ENCODE measurements around the gene ZNF26. TPM values are rescaled to one million over a fixed set of nuclear protein-coding genes. Genes with fewer than 3 reads are reported as not detected.

Gene ZNF26
- total RNA-seq, 1 donor from 2014 or later: 11.8 TPM

DNA sequence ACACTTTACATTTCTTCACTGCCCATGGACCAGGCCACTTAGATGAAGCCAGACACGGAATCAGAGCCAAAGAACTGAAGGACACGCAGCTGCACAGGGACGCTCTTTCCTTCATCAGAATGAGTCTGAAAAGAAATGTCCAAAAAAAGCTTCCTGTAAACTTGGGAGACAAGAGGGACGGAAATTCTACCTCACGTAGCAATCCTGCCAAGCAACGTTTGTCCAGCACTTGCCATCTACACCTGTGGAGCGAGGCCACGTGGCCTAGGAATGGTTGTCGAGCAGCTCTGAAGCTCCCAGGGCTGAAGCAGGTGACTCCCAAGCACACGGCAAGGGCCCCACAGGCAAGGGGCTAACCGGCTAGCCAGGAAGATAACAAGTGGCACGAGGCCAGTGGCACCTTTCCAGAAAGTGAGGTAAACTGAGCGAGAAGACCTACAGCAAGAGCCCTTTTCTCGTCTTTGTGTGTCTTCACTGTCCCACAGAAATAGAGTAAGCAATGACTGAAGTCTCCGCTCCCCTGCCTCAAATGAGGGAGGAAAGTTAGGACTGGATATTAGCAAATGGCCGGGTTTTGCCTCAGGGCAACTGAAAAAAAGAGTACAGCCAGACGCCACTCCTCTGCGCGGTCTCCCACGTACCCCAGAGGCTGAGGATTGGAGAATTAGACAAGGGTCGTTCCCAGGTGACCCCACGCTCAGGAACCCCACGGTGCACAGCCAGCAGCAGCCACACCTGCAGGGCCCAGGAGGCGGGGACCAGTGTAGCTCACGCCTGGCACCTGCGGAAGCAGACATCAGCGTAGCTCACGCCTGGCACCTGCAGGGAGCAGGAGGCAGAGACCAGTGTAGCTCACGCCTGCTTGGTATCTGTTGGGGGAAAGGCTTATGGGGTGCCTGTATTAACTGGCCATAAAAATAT is 37.8 kb upstream of the ZNF26 start:
- H3K27me3 ChIP-seq: no peaks in the 10 kb centered on the region
- DNase-seq (ENCODE audit: extremely low spot score in 2 of 2): no peak
- H3K4me3 ChIP-seq: no peak overlapping the region
- peaks cover 79% of the 10 kb centered on the region for H3K9me3 ChIP-seq
- TF ChIP-seq POLR2AphosphoS5 (IDR thresholded peaks at IDR 0.05; ENCODE audit: insufficient read depth in 1 of 2, low read depth in 1 of 2) (no peak), POLR2A (IDR thresholded peaks at IDR 0.05) (no peak), CTCF (IDR thresholded peaks at IDR 0.05) (no peak)
- H3K36me3 ChIP-seq: peaks cover 0 to 88% of the 10 kb centered on the region in 2 donors
- H3K27ac ChIP-seq: no peak overlapping the region
- no peaks in the 10 kb centered on the region for H3K4me1 ChIP-seq
- intact Hi-C loops (cut with DNase I): no loop called here

GRCh38 chr12:132949936-132950837 is 36.0 kb upstream of the ZNF26 start:
- TF ChIP-seq POLR2AphosphoS5 (IDR thresholded peaks at IDR 0.05; ENCODE audit: insufficient read depth in 1 of 2, low read depth in 1 of 2): no peak
- TF ChIP-seq POLR2A (IDR thresholded peaks at IDR 0.05): no peak
- TF ChIP-seq CTCF (IDR thresholded peaks at IDR 0.05): no peak
- no peak for DNase-seq (ENCODE audit: extremely low spot score in 2 of 2)
- Histone ChIP-seq H3K4me3 (no peak overlapping the region), H3K9me3 (peaks cover 66% of the 10 kb centered on the region), H3K27ac (no peak overlapping the region), H3K27me3 (no peaks in the 10 kb centered on the region), H3K4me1 (peaks cover 9% of the 10 kb centered on the region), H3K36me3 (peaks cover 0 to 70% of the 10 kb centered on the region in 2 donors)
- intact Hi-C loops (cut with DNase I): no loop called here

- peaks cover 62% of the 10 kb centered on the region for H3K9me3 ChIP-seq
- intact Hi-C loops (cut with DNase I): no loop called here
Measured at GRCh38 chr12:132950844-132951535, 35.2 kb upstream of the ZNF26 start.

DNA sequence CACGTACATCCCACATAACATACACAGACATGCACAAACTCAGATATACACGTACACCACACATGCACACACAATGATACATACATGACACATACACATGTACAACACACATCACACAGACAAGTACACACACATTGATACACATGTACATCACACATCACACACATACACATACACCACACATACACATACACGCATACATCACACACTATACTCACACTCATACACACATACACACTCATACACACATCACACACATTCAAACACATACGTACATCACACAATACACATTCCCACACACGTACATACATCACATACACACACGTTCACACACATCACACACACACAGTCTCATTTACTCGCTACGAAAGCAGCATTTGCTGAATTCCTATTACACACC is 34.5 kb upstream of the ZNF26 start:
- H3K36me3 ChIP-seq: peaks cover 0 to 56% of the 10 kb centered on the region in 2 donors
- TF ChIP-seq POLR2A (IDR thresholded peaks at IDR 0.05) (no peak), CTCF (IDR thresholded peaks at IDR 0.05) (no peak), POLR2AphosphoS5 (IDR thresholded peaks at IDR 0.05; ENCODE audit: insufficient read depth in 1 of 2, low read depth in 1 of 2) (no peak)
- no peaks in the 10 kb centered on the region for H3K27me3 ChIP-seq
- no peak overlapping the region for H3K4me3 ChIP-seq
- DNase-seq (ENCODE audit: extremely low spot score in 2 of 2): no peak
- intact Hi-C loops (cut with DNase I): no loop called here
- peaks cover 16% of the 10 kb centered on the region for H3K4me1 ChIP-seq
- peaks cover 56% of the 10 kb centered on the region for H3K9me3 ChIP-seq
- no peak overlapping the region for H3K27ac ChIP-seq

More at GRCh38 chr12:132950844-132951535, 35.2 kb upstream of the ZNF26 start:
- H3K27ac ChIP-seq: no peak overlapping the region
- no peak overlapping the region for H3K4me3 ChIP-seq
- no peak for TF ChIP-seq POLR2AphosphoS5 (IDR thresholded peaks at IDR 0.05; ENCODE audit: insufficient read depth in 1 of 2, low read depth in 1 of 2)
- TF ChIP-seq CTCF (IDR thresholded peaks at IDR 0.05): no peak
- TF ChIP-seq POLR2A (IDR thresholded peaks at IDR 0.05): no peak
- peaks cover 0 to 62% of the 10 kb centered on the region in 2 donors for H3K36me3 ChIP-seq
- peaks cover 14% of the 10 kb centered on the region for H3K4me1 ChIP-seq
- DNase-seq (ENCODE audit: extremely low spot score in 2 of 2): no peak
- no peaks in the 10 kb centered on the region for H3K27me3 ChIP-seq
